IMR-90 (cell line): Measurements from ENCODE around the gene HPRT1. TPM values are rescaled to one million over a fixed set of nuclear protein-coding genes. Genes with fewer than 3 reads are reported as not detected.

ENCODE experiments used
- ATAC-seq: fragments of 200-7000 bp; cut with Tn5 transposase; 2 replicates; pipeline ENCODE4 v1.9.1; 2020; ENCODE audit warnings: low read depth, mild to moderate bottlenecking, moderate library complexity
- BruUV-seq: library from RNA; stranded (reverse); fragments of 400-500 nt; replicated peaks from 2 replicates; lab custom pipeline; 2021; lab: Mats Ljungman, UMichigan
- CTCF ChIA-PET: fragments of 300-600 bp; formaldehyde crosslinking; extraction: SDS; loops from one replicate; lab custom pipeline; 2021; ENCODE audit warnings: antibody characterized with exemption; lab: Yijun Ruan, JAX
- POLR2A ChIA-PET: fragments of 300-600 bp; sonication (Branson Sonifier 250); formaldehyde crosslinking; loops from one replicate; lab custom pipeline; 2022; ENCODE audit warnings: antibody characterized with exemption; ENCODE audit not compliant: unreplicated experiment; lab: Charles Lee
- DNase-seq: peaks from one replicate; pipeline ENCODE4 v3.0.0; 2013
- H2AFZ ChIP-seq: replicated peaks from 2 replicates; pipeline ENCODE3; 2013; ENCODE audit warnings: low read length, mild to moderate bottlenecking; ENCODE audit not compliant: poor library complexity
- H2AK5ac ChIP-seq: 2 replicates; pipeline ENCODE4 v1.6.1; 2013; ENCODE audit warnings: low read depth, low read length, inconsistent platforms
- H2AK9ac ChIP-seq: replicated peaks from 2 replicates; pipeline ENCODE3; 2013; ENCODE audit warnings: mild to moderate bottlenecking, low read depth, low read length, moderate library complexity; ENCODE audit not compliant: poor library complexity
- H2BK120ac ChIP-seq: 2 replicates; pipeline ENCODE4 v1.6.1; 2013; ENCODE audit warnings: low read depth, low read length, inconsistent platforms
- H2BK15ac ChIP-seq: 3 replicates; pipeline ENCODE4 v1.6.1; 2013; ENCODE audit warnings: low read depth, low read length, inconsistent platforms
- H2BK20ac ChIP-seq: 2 replicates; pipeline ENCODE4 v1.6.1; 2013; ENCODE audit warnings: low read depth, mild to moderate bottlenecking, inconsistent platforms, low read length, moderate library complexity
- H2BK5ac ChIP-seq: 2 replicates; pipeline ENCODE4 v1.6.1; 2013; ENCODE audit warnings: mild to moderate bottlenecking, low read depth, low read length, inconsistent platforms; ENCODE audit not compliant: poor library complexity, severe bottlenecking
- H3K14ac ChIP-seq: replicated peaks from 2 replicates; pipeline ENCODE4 v1.6.1; 2013; ENCODE audit warnings: low read depth, low read length, inconsistent platforms
- H3K18ac ChIP-seq: 2 replicates; pipeline ENCODE4 v1.6.1; 2013; ENCODE audit warnings: low read depth, low read length, control low read depth
- H3K23ac ChIP-seq: 2 replicates; pipeline ENCODE4 v1.6.1; 2013; ENCODE audit warnings: low read depth, low read length, inconsistent platforms
- H3K27ac ChIP-seq: 2 replicates; pipeline ENCODE4 v1.5.1; 2013; ENCODE audit warnings: mild to moderate bottlenecking, control low read depth, low read length; ENCODE audit not compliant: insufficient read depth
- H3K27me3 ChIP-seq: 2 replicates; pipeline ENCODE4 v1.6.1; 2013; ENCODE audit warnings: low read length; ENCODE audit not compliant: control insufficient read depth, insufficient read depth
- H3K36me3 ChIP-seq: 2 replicates; pipeline ENCODE4 v1.6.1; 2013; ENCODE audit warnings: low read length, mixed read lengths; ENCODE audit not compliant: control insufficient read depth, insufficient read depth
- H3K4ac ChIP-seq: 2 replicates; pipeline ENCODE4 v1.6.1; 2013; ENCODE audit warnings: low read depth, low read length, inconsistent platforms
- H3K4me1 ChIP-seq: 2 replicates; pipeline ENCODE4 v1.6.1; 2013; ENCODE audit warnings: low read length, mixed read lengths; ENCODE audit not compliant: control insufficient read depth, insufficient read depth
- H3K4me2 ChIP-seq: 2 replicates; pipeline ENCODE4 v1.6.1; 2013; ENCODE audit warnings: low read depth, mild to moderate bottlenecking, control low read depth, low read length, moderate library complexity
- H3K4me3 ChIP-seq: 2 replicates; pipeline ENCODE4 v1.5.1; 2013; ENCODE audit warnings: low read depth, mild to moderate bottlenecking, control low read depth, low read length, moderate library complexity; ENCODE audit not compliant: insufficient read depth
- H3K56ac ChIP-seq: 2 replicates; pipeline ENCODE4 v1.6.1; 2013; ENCODE audit warnings: low read length, inconsistent platforms; ENCODE audit not compliant: insufficient read depth; ENCODE audit errors: extremely low read depth
- H3K79me1 ChIP-seq, 2 experiments: 2 replicates each; pipeline ENCODE4 v1.6.1; 2013; ENCODE audit warnings: low read length in 2 of 2, inconsistent platforms in 1 of 2, low read depth in 1 of 2
- H3K9ac ChIP-seq: 2 replicates; pipeline ENCODE4 v1.6.1; 2013; ENCODE audit warnings: low read depth, low read length, control low read depth
- H3K9me1 ChIP-seq: 2 replicates; pipeline ENCODE4 v1.6.1; 2013; ENCODE audit warnings: low read length, inconsistent platforms; ENCODE audit not compliant: insufficient read depth
- H3K9me3 ChIP-seq: 2 replicates; pipeline ENCODE4 v1.6.1; 2013; ENCODE audit warnings: low read length; ENCODE audit not compliant: control insufficient read depth, insufficient read depth
- H4K20me1 ChIP-seq: 2 replicates; pipeline ENCODE4 v1.6.1; 2013; ENCODE audit warnings: low read length, inconsistent platforms; ENCODE audit not compliant: insufficient read depth
- H4K5ac ChIP-seq: 2 replicates; pipeline ENCODE4 v1.6.1; 2013; ENCODE audit warnings: mild to moderate bottlenecking, low read depth, low read length, control low read depth
- H4K8ac ChIP-seq, 2 experiments: 2 replicates each; pipeline ENCODE4 v1.6.1; 2013; ENCODE audit warnings: low read depth in 2 of 2, low read length in 2 of 2, control low read depth in 1 of 2, inconsistent platforms in 1 of 2
- H4K91ac ChIP-seq: 2 replicates; pipeline ENCODE4 v1.6.1; 2013; ENCODE audit warnings: low read depth, low read length, inconsistent platforms; ENCODE audit not compliant: insufficient read depth
- BHLHE40 ChIP-seq: fragments of 150-350 bp; IDR thresholded peaks from 2 replicates; pipeline ENCODE4 v1.6.1; 2016; ENCODE audit warnings: mild to moderate bottlenecking, low read depth, low read length
- CEBPB ChIP-seq: IDR thresholded peaks from 2 replicates; pipeline ENCODE4 v1.6.1; 2012; ENCODE audit warnings: low read depth, low read length, improper control_type of control experiment
- CHD1 ChIP-seq: IDR thresholded peaks from 2 replicates; pipeline ENCODE4 v1.6.1; 2012; ENCODE audit warnings: low read depth, low read length, improper control_type of control experiment
- FOS ChIP-seq: fragments of 150-350 bp; IDR thresholded peaks from 2 replicates; pipeline ENCODE4 v1.6.1; 2016; ENCODE audit warnings: low read depth, low read length
- MAFK ChIP-seq: IDR thresholded peaks from 2 replicates; pipeline ENCODE4 v1.6.1; 2012; ENCODE audit warnings: low read depth, low read length, improper control_type of control experiment
- MAZ ChIP-seq: IDR thresholded peaks from 2 replicates; pipeline ENCODE4 v1.6.1; 2012; ENCODE audit warnings: low read depth, mild to moderate bottlenecking, low read length, improper control_type of control experiment, moderate library complexity, borderline replicate concordance
- MXI1 ChIP-seq: IDR thresholded peaks from 2 replicates; pipeline ENCODE4 v1.6.1; 2012; ENCODE audit warnings: low read depth, mild to moderate bottlenecking, low read length, moderate library complexity, borderline replicate concordance
- NFE2L2 ChIP-seq: fragments of 150-350 bp; IDR thresholded peaks from 2 replicates; pipeline ENCODE4 v1.6.1; 2016; ENCODE audit warnings: low read depth, mild to moderate bottlenecking, low read length
- POLR2A ChIP-seq: IDR thresholded peaks from 2 replicates; pipeline ENCODE4 v1.6.1; 2012; ENCODE audit warnings: mild to moderate bottlenecking, low read depth, low read length
- RAD21 ChIP-seq: IDR thresholded peaks from 2 replicates; pipeline ENCODE4 v1.6.1; 2012; ENCODE audit warnings: low read length, improper control_type of control experiment
- RCOR1 ChIP-seq: IDR thresholded peaks from 2 replicates; pipeline ENCODE4 v1.6.1; 2012; ENCODE audit warnings: mild to moderate bottlenecking, low read length, improper control_type of control experiment; ENCODE audit not compliant: insufficient replicate concordance
- RFX5 ChIP-seq: IDR thresholded peaks from 2 replicates; pipeline ENCODE4 v1.8.0; 2012; ENCODE audit warnings: low read depth, mild to moderate bottlenecking, low read length, moderate library complexity
- SMC3 ChIP-seq: fragments of 150-350 bp; IDR thresholded peaks from 2 replicates; pipeline ENCODE4 v1.6.1; 2016; ENCODE audit warnings: low read depth, mild to moderate bottlenecking, antibody characterized with exemption, low read length, moderate library complexity
- USF2 ChIP-seq: fragments of 150-350 bp; IDR thresholded peaks from 2 replicates; pipeline ENCODE4 v1.6.1; 2017; ENCODE audit warnings: mild to moderate bottlenecking, antibody characterized with exemption, low read length, low read depth
- WGBS, 2 experiments: methylation state at CpG; one replicate each; pipeline versions ENCODE4 v1.1.5 to v1.1.7; 2013; ENCODE audit warnings: missing lambda C conversion rate in 2 of 2; ENCODE audit not compliant: insufficient read length in 1 of 2; ENCODE audit errors: extremely low coverage in 2 of 2; 5-methylcytosine and 5-hydroxymethylcytosine counted together
- dilution Hi-C: fragments of 300-500 bp; cut with HindIII; formaldehyde crosslinking; loops from one replicate; pipeline ENCODE4 v1.14.3; 2018; ENCODE audit warnings: low sequenced_read_pairs; ENCODE audit not compliant: unreplicated experiment
- in situ Hi-C: fragments of 300-500 bp; cut with MboI; formaldehyde crosslinking; loops from 3 replicates; pipeline ENCODE4 v1.14.3; 2019; ENCODE audit warnings: low sequenced_read_pairs, inconsistent platforms, mixed read lengths
- intact Hi-C: fragments of 100-400 bp; cut with micrococcal nuclease; formaldehyde crosslinking; loops from 2 replicates; pipeline ENCODE4 v1.10.0; 2022
- polyA plus RNA-seq, 3 experiments: library from polyadenylated mRNA; depleted of rRNA; stranded (reverse); fragments of >200 nt; gene quantifications; 2 replicates each; pipeline ENCODE4 v1.2.3, GENCODE V29; 2012; ENCODE audit warnings: low replicate concordance in 1 of 3
- total RNA-seq: library from RNA; depleted of rRNA; stranded (reverse); fragments of >200 nt; gene quantifications from 2 replicates; pipeline ENCODE4 v1.2.3, GENCODE V29; 2012
- TF ChIP-seq, protein P1 (sequence below): conservative IDR thresholded peaks from 2 replicates; pipeline ENCODE4 v1.5.1; 2012; ENCODE audit warnings: mild to moderate bottlenecking, low read depth, low read length, improper control_type of control experiment
- TF ChIP-seq, protein P2 (sequence below): fragments of 150-350 bp; IDR thresholded peaks from 2 replicates; pipeline ENCODE4 v1.6.1; 2016; ENCODE audit warnings: low read depth, mild to moderate bottlenecking, low read length, moderate library complexity, borderline replicate concordance

The HPRT1 gene
- total and polyA plus RNA-seq, 2 of the 4 experiments (the other 2 are of a cell fraction), result 7.0 to 30.3 TPM

DNA sequence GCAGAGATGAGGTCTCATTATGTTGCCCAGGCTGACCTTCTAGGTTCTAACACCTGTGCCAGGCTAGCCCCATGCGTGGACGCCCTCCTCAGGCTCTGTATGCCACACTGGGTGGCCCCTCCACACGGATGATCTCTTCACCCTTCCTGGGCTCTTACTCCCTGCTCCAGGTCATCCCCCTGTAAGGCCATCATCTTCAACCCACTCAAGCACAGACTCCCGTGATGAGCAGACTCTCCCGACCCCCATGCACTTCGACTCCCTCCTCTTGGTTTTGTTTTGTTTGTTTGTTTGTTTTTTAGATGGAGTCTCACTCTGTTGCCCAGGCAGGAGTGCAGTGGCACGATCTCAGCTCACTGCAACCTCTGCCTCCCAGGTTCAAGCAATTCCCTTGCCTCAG lies 70.9 kb downstream of the HPRT1 start:
- Histone ChIP-seq H3K27me3 (no peaks in the 10 kb centered on the region), H2AK9ac (no peak overlapping the region), H4K5ac (no peak overlapping the region), H3K4me2 (no peak overlapping the region), H3K56ac (no peak overlapping the region), H4K91ac (no peak overlapping the region), H3K79me1 (no peaks in the 10 kb centered on the region), H3K9me3 (no peaks in the 10 kb centered on the region), H3K36me3 (no peaks in the 10 kb centered on the region), H3K9me1 (peaks cover 3% of the 10 kb centered on the region), H3K18ac (no peak overlapping the region), H2BK5ac (no peak overlapping the region), H2BK15ac (no peak overlapping the region), H4K8ac (no peak overlapping the region), H3K14ac (no peak overlapping the region), H3K27ac (no peak overlapping the region), H4K20me1 (no peaks in the 10 kb centered on the region), H3K4me1 (peaks cover 2% of the 10 kb centered on the region), H3K23ac (no peak overlapping the region), H3K9ac (no peak overlapping the region), H2BK20ac (no peak overlapping the region), H3K4ac (no peak overlapping the region), H2BK120ac (no peak overlapping the region), H2AK5ac (no peak overlapping the region), H2AFZ (no peak overlapping the region), H3K4me3 (no peak overlapping the region)
- 83% methylated on average over 1 of the region's 7 CpGs; no CpG with 5 or more reads in 1 of the 2 experiments for WGBS, 2 experiments
- in situ Hi-C loops, result no loop called here
- ChIA-PET POLR2A (no interaction called here), CTCF (no interaction called here)
- dilution Hi-C loops, result no loop called here
- TF ChIP-seq MAFK, result no peak
- TF ChIP-seq CHD1, result no peak
- TF ChIP-seq SMC3, result no peak
- TF ChIP-seq FOS, result no peak
- TF ChIP-seq POLR2A, result no peak
- TF ChIP-seq RFX5, result no peak
- no peak for TF ChIP-seq BHLHE40
- TF ChIP-seq CEBPB, result no peak
- no peak for TF ChIP-seq RAD21
- TF ChIP-seq, protein P1, sequence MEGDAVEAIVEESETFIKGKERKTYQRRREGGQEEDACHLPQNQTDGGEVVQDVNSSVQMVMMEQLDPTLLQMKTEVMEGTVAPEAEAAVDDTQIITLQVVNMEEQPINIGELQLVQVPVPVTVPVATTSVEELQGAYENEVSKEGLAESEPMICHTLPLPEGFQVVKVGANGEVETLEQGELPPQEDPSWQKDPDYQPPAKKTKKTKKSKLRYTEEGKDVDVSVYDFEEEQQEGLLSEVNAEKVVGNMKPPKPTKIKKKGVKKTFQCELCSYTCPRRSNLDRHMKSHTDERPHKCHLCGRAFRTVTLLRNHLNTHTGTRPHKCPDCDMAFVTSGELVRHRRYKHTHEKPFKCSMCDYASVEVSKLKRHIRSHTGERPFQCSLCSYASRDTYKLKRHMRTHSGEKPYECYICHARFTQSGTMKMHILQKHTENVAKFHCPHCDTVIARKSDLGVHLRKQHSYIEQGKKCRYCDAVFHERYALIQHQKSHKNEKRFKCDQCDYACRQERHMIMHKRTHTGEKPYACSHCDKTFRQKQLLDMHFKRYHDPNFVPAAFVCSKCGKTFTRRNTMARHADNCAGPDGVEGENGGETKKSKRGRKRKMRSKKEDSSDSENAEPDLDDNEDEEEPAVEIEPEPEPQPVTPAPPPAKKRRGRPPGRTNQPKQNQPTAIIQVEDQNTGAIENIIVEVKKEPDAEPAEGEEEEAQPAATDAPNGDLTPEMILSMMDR, result no peak
- TF ChIP-seq MAZ, result no peak
- TF ChIP-seq, protein P2, sequence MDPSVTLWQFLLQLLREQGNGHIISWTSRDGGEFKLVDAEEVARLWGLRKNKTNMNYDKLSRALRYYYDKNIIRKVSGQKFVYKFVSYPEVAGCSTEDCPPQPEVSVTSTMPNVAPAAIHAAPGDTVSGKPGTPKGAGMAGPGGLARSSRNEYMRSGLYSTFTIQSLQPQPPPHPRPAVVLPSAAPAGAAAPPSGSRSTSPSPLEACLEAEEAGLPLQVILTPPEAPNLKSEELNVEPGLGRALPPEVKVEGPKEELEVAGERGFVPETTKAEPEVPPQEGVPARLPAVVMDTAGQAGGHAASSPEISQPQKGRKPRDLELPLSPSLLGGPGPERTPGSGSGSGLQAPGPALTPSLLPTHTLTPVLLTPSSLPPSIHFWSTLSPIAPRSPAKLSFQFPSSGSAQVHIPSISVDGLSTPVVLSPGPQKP, result no peak
- no peak for TF ChIP-seq MXI1
- no peak for TF ChIP-seq RCOR1
- TF ChIP-seq USF2, result no peak
- no peak for TF ChIP-seq NFE2L2
- DNase-seq, result no peak
- intact Hi-C loops, result no loop called here
- no TSS peak for BruUV-seq
- no peak for ATAC-seq
